Measurements from ENCODE around the gene TCF25. TPM values are rescaled to one million over a fixed set of nuclear protein-coding genes. Genes with fewer than 3 reads are reported as not detected.
A peak's percentile ranks its signal among the peaks of the same experiment; 100 is the strongest.

The TCF25 gene
- total RNA-seq, 1 experiment from 2014 or later: 196 TPM

GRCh38 chr16:89907055-89907814 lies 33.8 kb downstream of the TCF25 start:
- Mint-ChIP-seq H3K9me3 (ENCODE audit: unreplicated experiment) (no peaks in the 10 kb centered on the region), H3K27ac (ENCODE audit: unreplicated experiment) (no peak overlapping the region), H3K4me1 (ENCODE audit: low read depth, unreplicated experiment) (no peaks in the 10 kb centered on the region), H3K4me3 (ENCODE audit: unreplicated experiment) (no peak overlapping the region), H3K36me3 (ENCODE audit: insufficient read depth, unreplicated experiment) (peaks cover 83% of the 10 kb centered on the region), H3K27me3 (ENCODE audit: insufficient read depth, unreplicated experiment) (no peaks in the 10 kb centered on the region)
- no peak for DNase-seq
- POLR2A ChIA-PET: interaction anchor here (0.7 to 1.0 kb wide), 2 partner anchors 68 to 343 kb away, joined by 3 to 6 read pairs; no protein-coding TSS in a partner anchor
- Histone ChIP-seq H3K36me3 (ENCODE audit: control insufficient read depth, insufficient read depth, low read length) (peaks cover 16% of the 10 kb centered on the region), H3K9me3 (no peaks in the 10 kb centered on the region), H3K27me3 (replicated peaks; ENCODE audit: control insufficient read depth, insufficient read depth, low read length) (no peaks in the 10 kb centered on the region), H3K4me3 (ENCODE audit: low read depth, low read length) (no peak overlapping the region), H3K4me1 (peaks cover 21% of the 10 kb centered on the region)
- BruUV-seq (replicated peaks): no TSS peak
- intact Hi-C loops (cut with micrococcal nuclease; ENCODE audit: unreplicated experiment): no loop called here
- TF ChIP-seq CTCF (IDR thresholded peaks at IDR 0.05; ENCODE audit: insufficient read depth in 1 of 2, low read depth in 1 of 2, low read length in 1 of 2, severe bottlenecking in 1 of 2, unreplicated experiment in 1 of 2): no peak
- CTCF ChIA-PET: interaction anchor here (0.6 to 1.0 kb wide), 4 partner anchors 11 to 254 kb away, joined by 4 read pairs; partner anchors contain the start of gene MC1R

- Histone ChIP-seq H3K4me1 (peaks cover 21% of the 10 kb centered on the region), H3K36me3 (ENCODE audit: control insufficient read depth, insufficient read depth, low read length) (peaks cover 16% of the 10 kb centered on the region), H3K27me3 (replicated peaks; ENCODE audit: control insufficient read depth, insufficient read depth, low read length) (no peaks in the 10 kb centered on the region), H3K4me3 (ENCODE audit: low read depth, low read length) (no peak overlapping the region), H3K9me3 (no peaks in the 10 kb centered on the region)
- DNase-seq: no peak
- no TSS peak for BruUV-seq (replicated peaks)
- no peak overlapping the region for H3K4me3 Mint-ChIP-seq (ENCODE audit: unreplicated experiment)
- peaks cover 90% of the 10 kb centered on the region for H3K36me3 Mint-ChIP-seq (ENCODE audit: insufficient read depth, unreplicated experiment)
- ChIA-PET CTCF (interaction anchor here (0.6 kb wide), 1 partner anchor 188 kb away, joined by 7 read pairs; the partner anchor contains the start of gene VPS9D1), POLR2A (interaction anchor here (0.6 to 1.0 kb wide), 2 partner anchors 14 to 35 kb away, joined by 3 to 7 read pairs; partner anchors contain the start of gene TCF25)
- no peak for TF ChIP-seq CTCF (IDR thresholded peaks at IDR 0.05; ENCODE audit: insufficient read depth in 1 of 2, low read depth in 1 of 2, low read length in 1 of 2, severe bottlenecking in 1 of 2, unreplicated experiment in 1 of 2)
- no peaks in the 10 kb centered on the region for H3K9me3 Mint-ChIP-seq (ENCODE audit: unreplicated experiment)
- no peak overlapping the region for H3K27ac Mint-ChIP-seq (ENCODE audit: unreplicated experiment)
- no peaks in the 10 kb centered on the region for H3K4me1 Mint-ChIP-seq (ENCODE audit: low read depth, unreplicated experiment)
- intact Hi-C loops (cut with micrococcal nuclease; ENCODE audit: unreplicated experiment): no loop called here
- no peaks in the 10 kb centered on the region for H3K27me3 Mint-ChIP-seq (ENCODE audit: insufficient read depth, unreplicated experiment)
Observed at GRCh38 chr16:89908236-89908635, 34.8 kb downstream of the TCF25 start.

GRCh38 chr16:89909777-89910716 lies 36.7 kb downstream of the TCF25 start:
- Mint-ChIP-seq H3K27ac (ENCODE audit: unreplicated experiment) (no peak overlapping the region), H3K36me3 (ENCODE audit: insufficient read depth, unreplicated experiment) (peaks cover 87% of the 10 kb centered on the region), H3K4me1 (ENCODE audit: low read depth, unreplicated experiment) (no peaks in the 10 kb centered on the region), H3K9me3 (ENCODE audit: unreplicated experiment) (no peaks in the 10 kb centered on the region), H3K27me3 (ENCODE audit: insufficient read depth, unreplicated experiment) (no peaks in the 10 kb centered on the region), H3K4me3 (ENCODE audit: unreplicated experiment) (no peak overlapping the region)
- no peak overlapping the region for H3K4me3 ChIP-seq (ENCODE audit: low read depth, low read length)
- no peaks in the 10 kb centered on the region for H3K27me3 ChIP-seq (replicated peaks; ENCODE audit: control insufficient read depth, insufficient read depth, low read length)
- peaks cover 15% of the 10 kb centered on the region for H3K36me3 ChIP-seq (ENCODE audit: control insufficient read depth, insufficient read depth, low read length)
- peaks cover 5% of the 10 kb centered on the region; the same call in 1 of the 2 replicates for H3K4me1 ChIP-seq
- POLR2A ChIA-PET: no interaction called here
- no TSS peak for BruUV-seq (replicated peaks)
- no peaks in the 10 kb centered on the region for H3K9me3 ChIP-seq
- intact Hi-C loops (cut with micrococcal nuclease; ENCODE audit: unreplicated experiment): no loop called here
- CTCF ChIA-PET: interaction anchor here (0.6 to 2.0 kb wide), 7 partner anchors 8 to 161 kb away, joined by 3 to 10 read pairs (median 4); partner anchors contain the start of genes MC1R and TCF25
- TF ChIP-seq CTCF (IDR thresholded peaks at IDR 0.05; ENCODE audit: insufficient read depth in 1 of 2, low read depth in 1 of 2, low read length in 1 of 2, severe bottlenecking in 1 of 2, unreplicated experiment in 1 of 2): peak; percentile 78 to 89
- DNase-seq: peak; percentile 69 to 80

All from Caco-2 (cell line).